Testis (tissue), 2 donors: ENCODE results near the gene GABBR2.

Source experiments
- CTCF ChIP-seq, 3 experiments: fragments of 450-650 bp in 2 of 3; fragments of 200-600 bp in 1 of 3; sonication (generic) in 1 of 3; IDR thresholded peaks; one replicate each; pipeline ENCODE4 v1.5.1; 2016 to 2019; ENCODE audit warnings: antibody characterized with exemption in 3 of 3, mild to moderate bottlenecking in 2 of 3, moderate library complexity in 1 of 3
- POLR2A ChIP-seq: fragments of 450-650 bp; IDR thresholded peaks from one replicate; pipeline ENCODE4 v1.6.1; 2017; ENCODE audit warnings: antibody characterized with exemption, mild to moderate bottlenecking, moderate library complexity

GRCh38 chr9:98612061-98612752 is 96.5 kb downstream of the GABBR2 start:
- TF ChIP-seq CTCF (IDR thresholded peaks at IDR 0.05): no peak
- no peak for TF ChIP-seq POLR2A
